Retinal pigment epithelial cell (primary cell): Measurements from ENCODE around the gene CYP51A1.
"Not testable (repeated sequence)": the region's sequence is repeated elsewhere in the genome, so short reads cannot be mapped to it uniquely, and the experiment has no call there.

ENCODE experiments used
- DNase-seq: peaks from one replicate; pipeline ENCODE4 v3.0.0-alpha.2; 2010; ENCODE audit warnings: low read depth
- H3K4me3 ChIP-seq: 2 replicates; pipeline ENCODE4 v1.5.1; 2011; ENCODE audit warnings: mild to moderate bottlenecking, low read length, control low read depth, moderate library complexity
- TF ChIP-seq, protein P1 (sequence below): conservative IDR thresholded peaks from 2 replicates; pipeline ENCODE4 v1.5.1; 2011; ENCODE audit warnings: low read depth, low read length, control low read depth, inconsistent platforms

Gene CYP51A1

DNA sequence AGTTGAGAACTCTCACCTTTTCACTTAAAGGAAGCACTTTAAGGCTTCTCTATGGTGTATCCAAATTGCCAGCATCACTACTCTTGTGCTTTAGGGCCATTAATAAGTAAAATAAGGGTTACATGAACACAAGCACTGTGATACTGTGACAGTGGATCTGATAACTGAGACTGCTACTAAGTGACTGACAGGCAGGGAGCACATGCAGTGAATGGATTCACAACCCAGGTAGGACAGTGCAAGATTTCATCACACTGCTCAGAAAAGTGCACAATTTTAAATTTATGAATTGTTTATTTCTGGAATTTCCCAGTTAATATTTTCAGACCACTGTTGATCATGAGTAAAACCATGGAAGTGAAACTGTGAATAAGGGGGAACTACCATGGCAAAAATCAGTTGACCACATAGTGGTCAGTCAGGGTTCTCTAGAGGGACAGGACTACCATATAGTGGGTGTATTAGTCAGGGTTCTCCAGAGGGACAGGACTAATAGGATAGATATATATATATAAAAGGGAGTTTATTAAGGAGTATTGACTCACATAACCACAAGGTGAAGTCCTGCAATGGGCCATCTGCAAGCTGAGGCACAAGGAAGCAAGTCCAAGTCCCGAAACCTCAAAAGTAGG, 20.9 kb upstream of the CYP51A1 start:
- no peak for DNase-seq

DNA sequence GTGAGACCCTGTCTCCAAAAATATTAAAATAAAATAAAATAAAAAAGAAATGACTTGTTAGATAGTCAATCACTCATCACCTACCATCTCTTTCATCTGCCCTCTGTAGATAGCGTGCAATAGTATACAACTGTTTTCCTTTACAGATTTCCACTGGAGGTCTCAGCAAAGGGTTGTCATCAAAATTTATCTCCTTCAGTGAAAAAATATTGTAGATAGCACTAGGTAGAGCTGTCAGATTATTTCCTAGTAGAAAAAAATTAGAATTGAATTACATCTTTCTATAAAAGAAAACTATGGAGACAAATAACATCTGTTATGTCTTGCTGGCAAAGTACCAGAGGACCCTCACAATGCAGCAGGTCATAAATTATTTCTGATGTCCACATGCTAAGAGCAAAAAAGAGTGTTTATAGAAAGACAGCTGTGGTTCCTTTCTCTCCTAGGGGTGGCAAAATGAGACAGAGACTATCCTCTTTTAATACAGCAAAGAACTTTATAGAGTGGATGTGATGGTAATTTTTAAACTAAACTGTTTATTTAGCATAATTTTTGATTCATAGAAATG, 16.3 kb upstream of the CYP51A1 start:
- TF ChIP-seq, protein P1, sequence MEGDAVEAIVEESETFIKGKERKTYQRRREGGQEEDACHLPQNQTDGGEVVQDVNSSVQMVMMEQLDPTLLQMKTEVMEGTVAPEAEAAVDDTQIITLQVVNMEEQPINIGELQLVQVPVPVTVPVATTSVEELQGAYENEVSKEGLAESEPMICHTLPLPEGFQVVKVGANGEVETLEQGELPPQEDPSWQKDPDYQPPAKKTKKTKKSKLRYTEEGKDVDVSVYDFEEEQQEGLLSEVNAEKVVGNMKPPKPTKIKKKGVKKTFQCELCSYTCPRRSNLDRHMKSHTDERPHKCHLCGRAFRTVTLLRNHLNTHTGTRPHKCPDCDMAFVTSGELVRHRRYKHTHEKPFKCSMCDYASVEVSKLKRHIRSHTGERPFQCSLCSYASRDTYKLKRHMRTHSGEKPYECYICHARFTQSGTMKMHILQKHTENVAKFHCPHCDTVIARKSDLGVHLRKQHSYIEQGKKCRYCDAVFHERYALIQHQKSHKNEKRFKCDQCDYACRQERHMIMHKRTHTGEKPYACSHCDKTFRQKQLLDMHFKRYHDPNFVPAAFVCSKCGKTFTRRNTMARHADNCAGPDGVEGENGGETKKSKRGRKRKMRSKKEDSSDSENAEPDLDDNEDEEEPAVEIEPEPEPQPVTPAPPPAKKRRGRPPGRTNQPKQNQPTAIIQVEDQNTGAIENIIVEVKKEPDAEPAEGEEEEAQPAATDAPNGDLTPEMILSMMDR = no peak
- DNase-seq = no peak
- no peak overlapping the region for H3K4me3 ChIP-seq

More for the DNA sequence above, 20.9 kb upstream of the CYP51A1 start:
- H3K4me3 ChIP-seq = no peak overlapping the region
- TF ChIP-seq, protein P1 = no peak

DNA sequence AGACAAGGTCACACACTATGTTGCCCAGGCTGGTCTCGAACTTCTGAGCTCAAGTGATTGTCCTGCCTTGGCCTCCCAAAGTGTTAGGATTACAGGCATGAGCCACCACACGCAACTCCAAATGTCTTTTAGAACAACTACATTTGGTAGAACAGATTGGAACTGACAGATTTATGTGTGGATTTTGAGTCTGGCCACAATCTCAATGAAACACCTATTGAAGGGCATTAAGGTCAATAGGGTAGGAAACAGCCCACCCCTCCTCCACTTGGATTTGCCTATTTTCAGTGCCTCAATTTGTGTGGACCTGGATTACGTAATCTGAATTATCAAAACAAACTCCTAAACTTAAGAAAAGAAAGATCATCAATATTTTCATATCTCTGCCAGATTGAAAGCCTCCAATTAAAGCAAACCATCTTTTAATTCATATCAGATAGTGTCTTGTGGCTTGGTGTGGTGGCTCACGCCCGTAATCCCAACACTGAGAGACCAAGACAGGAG, 15.5 kb upstream of the CYP51A1 start:
- H3K4me3 ChIP-seq = no peak overlapping the region
- no peak for DNase-seq
- TF ChIP-seq, protein P1 = no peak

DNA sequence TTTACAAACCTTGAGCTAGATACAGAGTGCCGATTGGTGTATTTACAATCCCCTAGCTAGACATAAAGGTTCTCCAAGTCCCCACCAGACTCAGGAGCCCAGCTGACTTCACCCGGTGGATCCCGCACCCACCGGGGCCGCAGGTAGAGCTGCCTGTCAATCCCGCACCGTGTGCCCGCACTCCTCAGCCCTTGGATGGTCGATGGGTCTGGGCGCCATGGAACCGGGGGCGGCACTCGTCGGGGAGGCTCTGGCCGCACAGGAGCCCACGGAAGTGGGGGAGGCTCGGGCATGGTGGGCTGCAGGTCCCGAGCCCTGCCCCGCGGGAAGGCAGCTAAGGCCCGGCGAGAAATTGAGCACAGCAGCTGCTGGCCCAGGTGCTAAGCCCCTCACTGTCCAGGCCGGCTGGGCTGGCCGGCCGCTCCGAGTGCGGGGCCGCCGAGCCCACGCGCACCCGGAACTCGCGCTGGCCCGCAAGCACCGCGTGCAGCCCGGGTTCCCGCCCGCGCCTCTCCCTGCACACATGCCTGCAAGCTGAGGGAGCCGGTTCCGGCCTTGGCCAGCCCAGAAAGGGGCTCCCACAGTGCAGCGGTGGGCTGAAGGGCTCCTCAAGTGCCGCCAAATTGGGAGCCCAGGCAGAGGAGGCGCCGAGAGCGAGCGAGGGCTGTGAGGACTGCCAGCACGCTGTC, 9.1 kb upstream of the CYP51A1 start:
- H3K4me3 ChIP-seq, DNase-seq: not testable (repeated sequence)

DNA sequence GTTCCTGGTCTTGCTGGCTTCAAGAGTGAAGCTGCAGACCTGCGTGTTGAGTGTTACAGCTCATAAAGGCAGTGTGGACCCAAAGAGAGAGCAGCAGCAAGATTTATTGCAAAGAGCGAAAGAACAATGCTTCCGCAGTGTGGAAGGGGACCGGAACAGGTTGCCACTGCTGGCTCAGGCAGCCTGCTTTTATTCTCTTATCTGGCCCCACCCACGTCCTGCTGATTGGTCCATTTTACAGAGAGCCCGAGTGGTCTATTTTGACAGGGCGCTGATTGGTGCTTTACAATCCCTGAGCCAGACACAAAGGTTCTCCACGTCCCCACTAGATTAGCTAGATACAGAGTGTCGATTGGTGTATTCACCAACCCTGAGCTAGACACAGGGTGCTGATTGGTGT, 8.5 kb upstream of the CYP51A1 start:
- not testable (repeated sequence) for DNase-seq

DNA sequence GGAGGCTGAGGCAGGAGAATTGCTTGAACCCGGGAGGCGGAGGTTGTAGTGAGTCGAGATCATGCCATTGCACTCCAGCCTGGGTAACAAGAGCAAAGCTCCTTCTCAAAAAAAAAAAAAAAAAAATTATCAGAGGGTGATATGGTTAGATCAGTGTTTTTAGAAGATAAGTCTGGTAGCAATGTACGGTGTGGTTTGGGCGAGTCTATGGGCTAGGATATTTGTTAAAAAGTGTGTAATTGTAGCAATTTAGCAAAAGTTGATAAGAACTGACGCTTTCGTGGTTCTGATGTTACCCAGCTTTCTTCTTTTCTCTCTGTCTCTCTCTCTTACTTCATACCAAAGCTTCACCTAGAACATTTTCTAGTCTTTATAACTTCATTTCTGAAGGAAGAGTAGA, 6.9 kb upstream of the CYP51A1 start:
- DNase-seq = no peak
- TF ChIP-seq, protein P1 = no peak
- no peak overlapping the region for H3K4me3 ChIP-seq

More for the DNA sequence above, 8.5 kb upstream of the CYP51A1 start:
- H3K4me3 ChIP-seq = not testable (repeated sequence)

DNA sequence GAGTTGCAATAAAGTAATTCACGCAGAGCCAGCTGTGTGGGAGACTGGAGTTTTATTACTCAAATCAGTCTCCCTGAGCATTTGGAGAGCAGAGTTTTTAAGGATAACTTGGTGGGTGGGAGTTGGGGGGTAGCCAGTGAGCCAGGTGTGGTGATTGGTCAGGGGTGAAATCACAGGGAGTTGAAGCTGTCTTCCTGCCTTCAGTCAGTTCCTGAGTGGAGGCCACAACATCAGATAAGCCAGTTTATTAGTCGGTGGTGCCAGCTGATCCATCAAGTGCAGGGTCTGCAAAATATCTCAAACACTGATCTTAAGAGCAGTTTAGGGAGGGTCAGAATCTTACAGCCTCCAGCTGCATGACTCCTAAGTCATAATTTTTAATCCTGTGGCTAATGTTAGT, 3.3 kb upstream of the CYP51A1 start:
- DNase-seq = no peak
- H3K4me3 ChIP-seq = no peak overlapping the region
- TF ChIP-seq, protein P1 = no peak
